HL-60/S4 treated with retinoic acid at 250 ng/mL for 4 days and 3 days (cell line): ENCODE data around the gene GPR37.

Experiments used
- in situ Hi-C: fragments of 300-500 bp; cut with MboI; formaldehyde crosslinking; loops from 2 replicates; pipeline ENCODE4 v1.7.0; 2022; ENCODE audit warnings: low sequenced_read_pairs

GPR37 gene

DNA sequence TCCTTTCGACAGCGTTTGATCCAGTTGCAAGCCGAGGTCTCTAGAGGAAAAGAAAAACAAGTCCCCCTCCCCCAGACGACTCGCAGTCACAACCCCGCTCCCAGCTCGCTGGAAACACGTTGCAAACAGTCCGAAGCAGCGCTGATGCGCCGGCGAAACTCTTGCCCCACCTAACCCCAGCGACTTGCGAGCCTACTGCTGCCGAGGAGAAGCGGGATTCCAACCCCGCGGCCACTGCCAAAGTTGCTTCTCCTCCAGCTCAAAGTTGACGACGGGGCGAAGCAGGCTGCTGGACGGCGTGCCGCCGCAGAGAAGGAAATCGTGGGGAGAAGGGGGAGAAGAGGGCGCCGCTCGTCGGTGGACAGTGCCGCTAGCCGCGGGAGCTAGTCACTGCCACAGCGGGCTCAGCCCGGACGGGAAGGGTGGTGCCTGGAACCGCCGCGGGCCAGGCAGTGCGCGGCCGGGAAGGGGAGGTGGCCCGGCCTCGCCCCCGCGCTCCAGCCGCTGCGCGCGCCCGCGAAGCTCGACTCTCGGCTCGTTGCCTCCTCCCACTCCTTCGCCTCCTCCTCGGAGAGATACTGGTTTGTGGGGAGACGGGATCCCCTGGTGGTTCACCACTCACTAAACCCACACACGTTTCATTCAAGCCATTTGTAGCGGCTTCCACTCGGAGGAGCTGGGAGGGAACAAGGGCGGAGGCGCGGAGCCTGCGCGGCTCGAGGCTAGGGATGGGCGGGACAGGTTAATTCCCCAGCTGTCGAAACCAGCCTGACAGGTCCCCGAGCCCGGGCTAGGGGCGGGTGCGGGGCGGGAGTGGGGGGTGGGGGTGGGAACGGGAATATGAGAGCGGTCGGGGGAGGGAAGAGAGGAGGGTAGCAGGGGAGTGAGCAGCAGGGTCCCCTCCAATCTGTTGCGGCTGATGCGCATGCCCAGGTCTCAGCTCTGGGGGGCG is at the start of gene GPR37:
TSS of gene GPR37 (minus strand) at position 392 of the 952 bp plus-strand sequence. CDS start 816 bp downstream, outside the sequence.
- in situ Hi-C loops = no loop called here

DNA sequence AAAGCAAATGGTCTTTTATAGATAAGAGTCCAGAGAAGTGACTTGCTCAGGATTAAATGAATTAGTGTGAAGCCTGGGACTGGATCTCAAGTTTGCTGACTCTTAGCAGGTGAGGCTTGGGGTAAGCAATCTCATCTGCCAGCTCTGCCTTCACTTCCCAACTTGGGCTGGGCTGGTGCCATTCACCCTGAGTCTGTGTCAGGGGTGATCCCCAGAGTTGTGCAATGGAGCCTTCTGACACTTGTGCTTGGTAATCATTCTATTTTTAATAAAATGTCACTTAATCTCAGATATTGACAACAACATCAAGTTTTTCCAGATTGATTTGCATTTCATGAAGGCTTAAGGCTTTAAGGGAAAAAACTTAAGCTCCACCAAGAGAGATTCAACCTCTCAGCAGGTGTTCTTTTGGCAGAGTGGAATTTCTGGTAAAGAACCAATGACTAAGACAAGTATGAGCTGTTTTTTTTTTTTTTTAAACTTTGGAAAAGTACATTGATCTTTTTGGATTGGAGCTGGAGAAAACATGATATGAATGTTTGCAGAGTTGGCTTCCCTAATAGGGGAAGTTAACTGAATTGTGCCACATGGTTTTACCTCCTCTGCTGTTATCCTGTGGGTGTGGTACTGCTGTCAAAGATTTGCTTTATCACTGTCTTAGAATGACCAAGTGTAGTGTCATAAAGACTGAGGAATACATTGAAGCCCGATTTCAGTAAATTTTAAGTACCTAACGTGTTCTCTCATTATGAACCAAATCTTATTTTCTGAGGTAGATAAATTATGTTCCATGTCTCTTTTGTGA is 48.6 kb upstream of the GPR37 start:
- in situ Hi-C loops = no loop called here

DNA sequence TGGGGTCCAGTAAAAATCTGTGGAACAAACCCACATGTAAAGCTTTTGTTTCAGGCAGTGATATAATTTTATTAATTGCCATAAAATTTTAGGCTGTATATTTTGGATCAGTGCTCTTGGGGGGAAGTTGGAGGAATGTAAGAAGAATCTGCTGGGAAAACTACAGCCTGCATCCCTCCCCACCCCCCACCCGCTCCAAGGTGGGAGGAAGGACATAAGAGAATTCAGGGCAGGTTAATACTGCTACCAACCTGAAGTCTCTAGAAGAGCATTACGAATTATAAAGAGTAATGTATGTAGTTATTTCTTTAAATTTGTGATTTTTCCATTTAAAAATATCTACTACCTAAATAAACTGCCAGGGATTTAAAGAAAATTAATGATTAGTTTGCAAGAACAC is 47.2 kb upstream of the GPR37 start:
- in situ Hi-C loops = no loop called here

- in situ Hi-C loops = no loop called here
These were observed 45.7 kb upstream of the GPR37 start for GRCh38 chr7:124811341-124811740.

DNA sequence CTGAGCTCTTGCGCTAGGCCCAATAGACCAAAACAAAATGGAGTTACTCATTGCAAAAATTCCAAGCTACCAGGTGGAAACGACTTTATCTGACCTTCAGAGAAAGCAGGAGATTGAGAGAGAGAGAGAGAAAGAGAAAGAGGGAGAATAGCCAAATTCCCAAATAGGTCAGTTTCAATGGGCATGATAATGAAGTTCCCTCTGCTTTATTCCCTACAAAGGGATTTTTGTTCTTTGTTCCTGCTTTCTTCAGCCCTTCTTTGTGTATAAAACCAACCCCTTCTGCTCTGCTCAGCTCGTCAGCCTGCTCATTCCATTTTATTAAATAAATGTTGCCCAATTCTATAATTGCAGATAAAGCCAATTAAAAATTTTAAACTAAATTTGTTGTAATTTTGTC is 45.0 kb upstream of the GPR37 start:
- in situ Hi-C loops = no loop called here

DNA sequence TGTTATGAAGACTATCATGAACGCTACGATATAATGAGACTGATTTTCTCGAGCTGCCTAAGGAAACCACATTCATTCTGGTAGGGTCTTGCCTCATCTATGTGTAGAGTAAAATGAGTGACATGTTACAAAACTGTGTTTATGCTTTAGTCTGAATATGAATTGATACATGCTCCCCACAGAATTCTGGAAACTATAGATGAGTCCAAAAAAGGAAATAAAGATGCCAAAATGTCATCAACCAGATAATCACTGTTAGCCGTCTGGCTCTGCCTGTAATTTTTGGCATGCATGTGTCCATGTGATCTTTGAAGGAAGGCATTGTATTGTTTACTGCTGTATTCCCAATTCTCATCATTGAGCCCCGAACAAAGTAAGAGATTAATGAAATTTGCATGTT is 42.6 kb upstream of the GPR37 start:
- in situ Hi-C loops = no loop called here

DNA sequence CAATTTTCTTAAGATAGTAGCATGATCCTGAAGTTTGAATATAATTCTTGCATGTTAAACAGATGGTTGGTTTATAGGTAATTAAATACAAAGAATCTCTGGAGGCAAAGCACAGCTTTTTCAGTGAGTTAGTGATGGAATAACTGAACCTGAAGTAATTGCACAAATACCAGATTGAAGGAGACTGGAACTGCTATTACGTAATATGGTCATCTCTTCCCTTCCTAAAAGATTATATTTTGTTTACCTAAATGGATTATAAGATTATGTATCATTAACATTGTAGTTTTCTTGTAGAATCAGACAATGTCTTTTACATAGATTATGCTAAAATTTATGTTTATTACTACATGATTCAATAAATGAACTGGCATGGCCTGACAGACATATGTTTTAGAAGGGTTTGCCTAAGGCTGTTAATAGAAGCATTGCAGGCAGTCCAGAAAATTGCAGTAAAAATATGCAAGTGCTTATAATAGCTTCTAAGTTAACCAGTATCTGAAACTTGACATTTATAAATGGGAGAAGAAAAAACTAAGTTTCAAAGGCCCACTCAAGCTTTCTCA is 35.8 kb upstream of the GPR37 start:
- in situ Hi-C loops = no loop called here

DNA sequence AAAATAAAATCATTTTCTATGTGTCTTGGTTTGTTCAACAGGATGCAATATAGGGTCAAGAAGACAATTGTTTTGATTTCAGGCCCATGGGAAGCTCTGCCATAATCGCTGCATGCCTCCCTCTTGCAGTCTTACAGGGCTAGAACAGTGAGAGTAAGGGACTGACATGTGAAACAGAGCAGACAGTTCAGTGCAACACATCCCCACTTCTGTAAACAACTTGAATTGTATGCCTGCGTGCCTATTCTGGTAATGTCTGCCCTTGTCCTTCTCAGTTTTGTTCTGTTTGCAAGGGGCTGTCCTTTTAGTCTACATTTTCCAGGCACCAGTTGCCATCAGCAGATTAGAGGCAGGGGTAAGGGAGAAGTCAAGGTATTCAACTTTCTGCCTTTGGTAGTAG is 34.8 kb upstream of the GPR37 start:
- in situ Hi-C loops = no loop called here

GRCh38 chr7:124799448-124799847 is 33.9 kb upstream of the GPR37 start:
- in situ Hi-C loops = no loop called here

GRCh38 chr7:124796771-124797170 is 31.2 kb upstream of the GPR37 start:
- in situ Hi-C loops = no loop called here

DNA sequence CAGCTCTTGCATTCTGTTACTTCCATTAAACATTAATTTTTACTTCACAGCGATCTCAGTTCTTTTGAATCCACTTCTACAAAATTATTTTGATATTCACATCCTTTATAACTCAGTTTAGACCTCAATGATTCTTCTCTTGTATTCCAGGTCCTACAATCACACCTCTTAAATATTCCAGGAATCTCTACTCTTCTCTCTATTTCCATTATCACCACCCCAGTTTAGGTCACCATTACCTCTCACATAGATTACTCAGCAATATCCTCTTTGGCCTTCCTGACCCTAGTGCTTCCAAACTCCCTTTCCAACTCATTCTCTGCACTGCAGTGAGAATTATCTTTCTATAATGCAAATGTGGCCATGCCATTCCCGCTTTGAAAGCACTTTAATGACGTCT is 27.1 kb upstream of the GPR37 start:
- in situ Hi-C loops = no loop called here

GRCh38 chr7:124792002-124792401 is 26.4 kb upstream of the GPR37 start:
- in situ Hi-C loops = no loop called here

DNA sequence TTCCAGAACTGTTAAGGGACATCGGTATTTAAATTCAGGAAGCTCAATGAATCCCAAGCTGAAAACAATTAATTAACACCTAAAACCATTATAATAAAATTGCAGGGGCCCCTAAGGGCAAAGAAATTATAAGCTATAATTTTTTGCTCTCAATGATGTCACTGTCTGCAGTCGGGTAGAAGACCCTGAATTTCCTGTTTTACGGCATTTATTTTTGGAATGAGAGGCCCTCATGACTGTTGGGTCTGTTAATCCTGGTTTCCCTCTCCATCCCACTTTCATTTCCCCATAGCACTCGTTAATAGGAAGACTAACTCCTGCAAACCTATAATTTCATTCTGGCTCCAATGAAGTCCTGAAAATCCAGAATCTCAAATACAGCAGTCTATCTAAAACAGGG is 25.8 kb upstream of the GPR37 start:
- in situ Hi-C loops = no loop called here

GRCh38 chr7:124790645-124791044 is 25.1 kb upstream of the GPR37 start:
- in situ Hi-C loops = no loop called here

DNA sequence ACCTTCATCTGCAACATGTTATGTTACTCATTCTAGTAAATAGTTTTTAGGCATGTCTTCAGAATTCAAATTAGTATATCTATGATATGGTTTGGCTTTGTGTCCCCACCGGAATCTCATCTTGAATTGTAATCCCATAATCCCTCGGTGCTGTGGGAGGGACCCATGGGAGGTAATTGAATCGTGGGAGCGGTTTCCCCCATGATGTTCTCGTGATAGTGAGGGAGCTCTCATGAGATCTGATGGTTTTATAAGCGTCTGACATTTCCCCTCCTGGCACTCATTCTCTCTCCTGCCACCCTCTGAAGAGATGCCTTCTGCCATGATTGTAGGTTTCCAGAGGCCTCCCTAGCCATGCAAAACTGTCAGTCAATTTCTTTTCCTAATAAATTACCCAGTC is 20.4 kb upstream of the GPR37 start:
- in situ Hi-C loops = no loop called here

DNA sequence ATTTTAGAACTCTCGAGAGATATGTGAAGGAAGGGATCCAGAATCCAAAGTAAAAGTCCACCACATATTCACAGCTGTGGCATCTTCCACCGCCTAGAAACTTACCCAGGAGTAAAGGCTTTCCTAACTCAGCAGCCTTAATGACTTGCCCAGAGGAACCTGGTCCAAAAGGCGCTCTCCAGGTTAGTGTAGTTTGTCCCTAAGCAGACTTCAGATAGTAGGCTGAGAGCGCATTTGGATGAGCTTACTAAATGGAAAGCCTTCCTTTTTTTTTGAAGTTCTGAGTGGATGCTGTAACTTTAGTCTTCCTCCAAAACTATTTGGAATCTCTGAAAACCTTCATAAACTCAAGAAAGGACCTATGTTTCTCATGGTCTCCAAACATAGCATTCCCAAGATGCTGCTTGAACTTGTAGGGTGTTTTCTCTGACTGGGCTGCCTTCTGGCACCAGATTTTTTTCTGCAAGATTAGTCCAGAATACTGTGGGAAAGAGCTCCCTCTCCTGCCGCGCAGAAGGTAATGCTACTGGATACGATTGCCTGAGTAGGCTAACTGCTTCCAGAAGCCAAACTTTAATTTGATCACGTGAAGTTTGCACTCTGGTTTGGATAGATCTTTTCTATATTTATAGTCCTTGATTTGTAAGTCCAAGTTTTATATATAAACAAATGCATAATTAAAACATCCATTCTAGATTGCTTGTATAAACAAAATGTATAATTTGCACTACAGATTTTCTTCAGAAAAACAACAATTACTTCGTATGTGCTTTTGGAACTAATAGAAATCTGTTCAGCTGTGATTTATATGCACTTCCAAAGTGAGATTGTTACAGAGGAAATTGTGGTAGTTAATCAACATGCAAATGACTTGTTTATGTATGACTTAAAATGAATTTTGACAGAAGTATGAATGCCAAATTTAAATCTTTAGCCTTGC is 19.6 kb upstream of the GPR37 start:
- in situ Hi-C loops = no loop called here

GRCh38 chr7:124783271-124783670 is 17.7 kb upstream of the GPR37 start:
- in situ Hi-C loops = no loop called here

- in situ Hi-C loops = no loop called here
These were observed 16.5 kb upstream of the GPR37 start for GRCh38 chr7:124781907-124782734.

- in situ Hi-C loops = no loop called here
These were observed 15.8 kb upstream of the GPR37 start for GRCh38 chr7:124781418-124781817.

DNA sequence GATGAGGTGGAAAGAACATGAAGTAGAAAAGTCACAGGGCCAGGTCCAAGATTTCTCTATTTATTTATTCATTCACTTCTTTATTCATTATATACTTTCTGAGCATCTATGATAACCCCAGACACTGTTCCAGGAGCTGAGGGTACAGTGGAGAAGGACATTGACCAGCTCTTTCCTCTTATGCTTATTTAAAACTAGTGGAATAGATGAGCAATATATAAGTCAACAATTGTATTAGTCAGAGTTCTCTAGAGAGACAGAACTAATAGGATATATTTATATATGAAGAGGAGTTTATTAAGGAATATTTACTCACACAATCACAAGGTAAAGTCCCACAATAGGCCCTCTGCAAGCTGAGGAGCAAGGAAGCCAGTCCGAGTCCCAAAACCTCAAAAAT is 15.0 kb upstream of the GPR37 start:
- in situ Hi-C loops = no loop called here
